Esophagus squamous epithelium (tissue), 5 donors: ENCODE results near the gene PRKAR1B. TPM values are rescaled to one million over a fixed set of nuclear protein-coding genes. Genes with fewer than 3 reads are reported as not detected.

Experiments
- DNase-seq: peaks from one replicate; lab custom pipeline; 2025; lab: John Stamatoyannopoulos, UW
- H3K27ac ChIP-seq, 4 donors: fragments of 200-600 bp; sonication (generic); one replicate each; pipeline ENCODE4 v1.5.1; 2016 to 2019; ENCODE audit warnings: mild to moderate bottlenecking in 1 of 4
- H3K27me3 ChIP-seq, 4 donors: fragments of 200-600 bp; sonication (generic); 1 replicate in 3 of 4; 2 replicates in 1 of 4; pipeline versions ENCODE4 v1.5.1 to v1.6.0; 2017 to 2021; ENCODE audit warnings: antibody characterized with exemption in 1 of 4
- H3K36me3 ChIP-seq, 3 donors: fragments of 200-600 bp; sonication (generic); one replicate each; pipeline ENCODE4 v1.5.1; 2016 to 2019
- H3K4me1 ChIP-seq, 3 donors: fragments of 200-600 bp; sonication (generic); one replicate each; pipeline ENCODE4 v1.5.1; 2017 to 2019
- H3K4me3 ChIP-seq, 4 donors: fragments of 200-600 bp; sonication (generic); 1 replicate in 3 of 4; 2 replicates in 1 of 4; pipeline ENCODE4 v1.5.1; 2016 to 2019; ENCODE audit warnings: mild to moderate bottlenecking in 2 of 4, moderate library complexity in 1 of 4
- H3K9me3 ChIP-seq, 3 donors: fragments of 200-600 bp; sonication (generic); one replicate each; pipeline ENCODE4 v1.5.1; 2016 to 2019
- CTCF ChIP-seq, 6 experiments: fragments of 450-650 bp in 4 of 6; fragments of 200-600 bp in 2 of 6; sonication (generic) in 2 of 6; IDR thresholded peaks; one replicate each; pipeline ENCODE4 v1.5.1; 2016 to 2019; ENCODE audit warnings: antibody characterized with exemption in 6 of 6, mild to moderate bottlenecking in 4 of 6, moderate library complexity in 4 of 6
- POLR2A ChIP-seq, 4 donors: fragments of 450-650 bp; IDR thresholded peaks; one replicate each; pipeline ENCODE4 v1.6.1; 2017; ENCODE audit warnings: antibody characterized with exemption in 4 of 4, mild to moderate bottlenecking in 4 of 4, moderate library complexity in 3 of 4
- WGBS, 2 donors: methylation state at CpG; one replicate each; pipeline ENCODE4 v1.1.5; 2018; 5-methylcytosine and 5-hydroxymethylcytosine counted together
- intact Hi-C: fragments of 100-400 bp; cut with DNase I; formaldehyde crosslinking; loops from one replicate; pipeline ENCODE4 v1.15.0; 2022
- total RNA-seq, 4 donors: library from RNA; depleted of rRNA; stranded (reverse); fragments of >200 nt; gene quantifications; one replicate each; pipeline ENCODE4 v1.1.0, GENCODE V29; 2016
- donor health status: DM: yes; HTN: yes; CAD: no.

The PRKAR1B gene
- total RNA-seq, 4 donors from 2014 or later, result 10.2 to 13.1 (median 12.5) TPM

GRCh38 chr7:543501-544337, 183.4 kb downstream of the PRKAR1B start:
- 60 to 66% methylated on average over 6 to 10 of the region's 18 CpGs for WGBS, 2 donors
- DNase-seq, result no peak
- intact Hi-C loops, result loop anchor here (10.0 kb wide), 1 partner anchor 191 kb away; no protein-coding TSS in a partner anchor

GRCh38 chr7:542713-543500, 184.2 kb downstream of the PRKAR1B start:
- Histone ChIP-seq H3K36me3 (no peaks in the 10 kb centered on the region), H3K4me1 (peaks cover 28 to 41% (median 33%) of the 10 kb centered on the region in 3 donors), H3K4me3 (no peak overlapping the region), H3K9me3 (peaks cover 0 to 4% (median 0%) of the 10 kb centered on the region in 3 donors), H3K27ac (peak overlapping the region in 2 of 4 donors; percentile 56 to 60), H3K27me3 (no peaks in the 10 kb centered on the region)
- intact Hi-C loops, result loop anchor here (10.0 kb wide), 1 partner anchor 192 kb away; no protein-coding TSS in a partner anchor
- no peak for DNase-seq
- 41 to 45% methylated on average over 4 to 11 of the region's 27 CpGs for WGBS, 2 donors
- TF ChIP-seq CTCF (IDR thresholded peaks at IDR 0.05) (no peak), POLR2A (IDR thresholded peaks at IDR 0.05) (no peak)

More at GRCh38 chr7:543501-544337, 183.4 kb downstream of the PRKAR1B start:
- H3K9me3 ChIP-seq, result peaks cover 0 to 4% (median 0%) of the 10 kb centered on the region in 3 donors
- H3K4me3 ChIP-seq, result no peak overlapping the region
- H3K27me3 ChIP-seq, result no peaks in the 10 kb centered on the region
- no peak for TF ChIP-seq POLR2A (IDR thresholded peaks at IDR 0.05)
- TF ChIP-seq CTCF (IDR thresholded peaks at IDR 0.05), result no peak
- peaks cover 20 to 33% (median 25%) of the 10 kb centered on the region in 3 donors for H3K4me1 ChIP-seq
- H3K27ac ChIP-seq, result peak overlapping the region in 2 of 4 donors; percentile 56 to 60
- no peaks in the 10 kb centered on the region for H3K36me3 ChIP-seq

- TF ChIP-seq POLR2A (IDR thresholded peaks at IDR 0.05) (no peak), CTCF (IDR thresholded peaks at IDR 0.05) (no peak)
- Histone ChIP-seq H3K9me3 (peaks cover 0 to 4% (median 0%) of the 10 kb centered on the region in 3 donors), H3K4me3 (no peak overlapping the region), H3K36me3 (no peaks in the 10 kb centered on the region), H3K27ac (peak overlapping the region in 2 of 4 donors; percentile 17 to 21), H3K4me1 (peaks cover 31 to 47% (median 36%) of the 10 kb centered on the region in 3 donors), H3K27me3 (no peaks in the 10 kb centered on the region)
- WGBS, 2 donors, result 78 to 85% methylated on average over 17 to 21 of the region's 28 CpGs
- intact Hi-C loops, result loop anchor here (10.0 kb wide), 1 partner anchor 193 kb away; no protein-coding TSS in a partner anchor
- DNase-seq, result no peak
Measured at GRCh38 chr7:542131-542712, 184.9 kb downstream of the PRKAR1B start.

- intact Hi-C loops, result loop anchor here (10.0 kb wide), 1 partner anchor 193 kb away; no protein-coding TSS in a partner anchor
- WGBS, 2 donors, result 90 to 94% methylated on average over 9 of the region's 17 CpGs
- no peak overlapping the region for H3K4me3 ChIP-seq
- H3K9me3 ChIP-seq, result peaks cover 0 to 4% (median 0%) of the 10 kb centered on the region in 3 donors
- no peak for DNase-seq
- H3K4me1 ChIP-seq, result peaks cover 31 to 47% (median 36%) of the 10 kb centered on the region in 3 donors
- TF ChIP-seq POLR2A (IDR thresholded peaks at IDR 0.05) (no peak), CTCF (IDR thresholded peaks at IDR 0.05) (no peak)
- no peaks in the 10 kb centered on the region for H3K27me3 ChIP-seq
- H3K27ac ChIP-seq, result no peak overlapping the region
- H3K36me3 ChIP-seq, result no peaks in the 10 kb centered on the region
Measured at GRCh38 chr7:541661-542060, 185.4 kb downstream of the PRKAR1B start.
